ENCODE results near the gene STX3.
"Not testable (repeated sequence)": the region's sequence is repeated elsewhere in the genome, so short reads cannot be mapped to it uniquely, and the experiment has no call there.

STX3 gene

DNA sequence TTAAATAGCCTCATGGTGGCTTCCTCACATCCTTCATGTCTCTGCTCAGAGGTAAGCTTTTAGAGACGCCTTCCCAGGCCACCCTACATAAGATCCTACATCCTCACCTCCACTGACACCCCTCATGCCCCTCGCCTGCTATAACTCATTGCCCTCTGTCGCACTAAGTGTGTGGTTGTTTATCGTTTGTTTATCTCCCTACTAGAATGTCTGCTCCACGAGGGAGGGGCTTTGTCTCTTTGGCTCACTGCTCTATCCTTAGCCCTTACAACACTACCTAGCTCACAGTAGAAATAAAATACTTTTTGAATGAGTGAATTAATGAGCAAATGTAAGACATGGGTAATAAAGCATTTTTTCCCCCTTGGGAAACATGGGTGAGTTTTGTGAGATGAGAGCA is 91.4 kb downstream of the STX3 start:
- no peak overlapping the region for H3K4me3 ChIP-seq (ENCODE audit: low read depth, low read length)
- no peak for DNase-seq (ENCODE audit: low read depth)
- TF ChIP-seq, protein P1, sequence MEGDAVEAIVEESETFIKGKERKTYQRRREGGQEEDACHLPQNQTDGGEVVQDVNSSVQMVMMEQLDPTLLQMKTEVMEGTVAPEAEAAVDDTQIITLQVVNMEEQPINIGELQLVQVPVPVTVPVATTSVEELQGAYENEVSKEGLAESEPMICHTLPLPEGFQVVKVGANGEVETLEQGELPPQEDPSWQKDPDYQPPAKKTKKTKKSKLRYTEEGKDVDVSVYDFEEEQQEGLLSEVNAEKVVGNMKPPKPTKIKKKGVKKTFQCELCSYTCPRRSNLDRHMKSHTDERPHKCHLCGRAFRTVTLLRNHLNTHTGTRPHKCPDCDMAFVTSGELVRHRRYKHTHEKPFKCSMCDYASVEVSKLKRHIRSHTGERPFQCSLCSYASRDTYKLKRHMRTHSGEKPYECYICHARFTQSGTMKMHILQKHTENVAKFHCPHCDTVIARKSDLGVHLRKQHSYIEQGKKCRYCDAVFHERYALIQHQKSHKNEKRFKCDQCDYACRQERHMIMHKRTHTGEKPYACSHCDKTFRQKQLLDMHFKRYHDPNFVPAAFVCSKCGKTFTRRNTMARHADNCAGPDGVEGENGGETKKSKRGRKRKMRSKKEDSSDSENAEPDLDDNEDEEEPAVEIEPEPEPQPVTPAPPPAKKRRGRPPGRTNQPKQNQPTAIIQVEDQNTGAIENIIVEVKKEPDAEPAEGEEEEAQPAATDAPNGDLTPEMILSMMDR (IDR thresholded peaks at IDR 0.05; ENCODE audit: low read depth, low read length, missing control alignments) = no peak

- no peak for DNase-seq (ENCODE audit: low read depth)
- no peak overlapping the region for H3K4me3 ChIP-seq (ENCODE audit: low read depth, low read length)
- TF ChIP-seq, protein P1 (IDR thresholded peaks at IDR 0.05; ENCODE audit: low read depth, low read length, missing control alignments) = no peak
Observed at GRCh38 chr11:59847626-59848025, 92.5 kb downstream of the STX3 start.

DNA sequence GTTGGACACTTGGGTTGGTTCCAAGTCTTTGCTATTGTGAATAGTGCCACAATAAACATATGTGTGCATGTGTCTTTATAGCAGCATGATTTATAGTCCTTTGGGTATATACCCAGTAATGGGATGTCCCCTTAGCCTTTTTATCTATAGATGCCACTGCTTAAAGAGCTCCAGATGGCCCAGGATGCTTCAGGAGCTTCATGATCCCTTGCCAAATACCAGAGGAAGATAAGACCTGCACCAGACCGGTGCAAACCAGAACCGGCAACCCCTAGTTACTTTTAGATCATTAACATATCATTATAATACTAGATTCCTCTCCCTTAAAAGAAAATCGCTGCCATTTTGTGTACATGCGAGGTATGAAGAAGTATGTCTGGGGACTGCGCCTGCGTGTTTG is 93.3 kb downstream of the STX3 start:
- H3K4me3 ChIP-seq (ENCODE audit: low read depth, low read length); DNase-seq (ENCODE audit: low read depth): not testable (repeated sequence)

GRCh38 chr11:59849129-59849528 is 94.0 kb downstream of the STX3 start:
- H3K4me3 ChIP-seq (ENCODE audit: low read depth, low read length) = no peak overlapping the region
- TF ChIP-seq, protein P1 (IDR thresholded peaks at IDR 0.05; ENCODE audit: low read depth, low read length, missing control alignments) = no peak
- DNase-seq (ENCODE audit: low read depth) = no peak

GRCh38 chr11:59849551-59849950 is 94.4 kb downstream of the STX3 start:
- H3K4me3 ChIP-seq (ENCODE audit: low read depth, low read length); DNase-seq (ENCODE audit: low read depth): not testable (repeated sequence)

GRCh38 chr11:59851416-59851815 is 96.2 kb downstream of the STX3 start:
- H3K4me3 ChIP-seq (ENCODE audit: low read depth, low read length); DNase-seq (ENCODE audit: low read depth): not testable (repeated sequence)

- DNase-seq (ENCODE audit: low read depth) = no peak
- TF ChIP-seq, protein P1 (IDR thresholded peaks at IDR 0.05; ENCODE audit: low read depth, low read length, missing control alignments) = no peak
Observed at GRCh38 chr11:59854871-59855270, 99.7 kb downstream of the STX3 start.

More at GRCh38 chr11:59854871-59855270, 99.7 kb downstream of the STX3 start:
- no peak overlapping the region for H3K4me3 ChIP-seq (ENCODE audit: low read depth, low read length)
